HG02678 (cell line): ENCODE measurements around the gene GGT7.

Experiments used
- ATAC-seq: cut with Tn5 transposase; IDR thresholded peaks from one replicate; pipeline ENCODE4 v1.9.1; 2021; ENCODE audit warnings: mild to moderate bottlenecking, moderate library complexity; ENCODE audit not compliant: unreplicated experiment

Gene GGT7

GRCh38 chr20:34797012-34797995 lies 75.4 kb downstream of the GGT7 start:
- ATAC-seq: no peak
